ENCODE measurements around the gene RPSA.
"Not testable (repeated sequence)": the region's sequence is repeated elsewhere in the genome, so short reads cannot be mapped to it uniquely, and the experiment has no call there.

The RPSA gene

DNA sequence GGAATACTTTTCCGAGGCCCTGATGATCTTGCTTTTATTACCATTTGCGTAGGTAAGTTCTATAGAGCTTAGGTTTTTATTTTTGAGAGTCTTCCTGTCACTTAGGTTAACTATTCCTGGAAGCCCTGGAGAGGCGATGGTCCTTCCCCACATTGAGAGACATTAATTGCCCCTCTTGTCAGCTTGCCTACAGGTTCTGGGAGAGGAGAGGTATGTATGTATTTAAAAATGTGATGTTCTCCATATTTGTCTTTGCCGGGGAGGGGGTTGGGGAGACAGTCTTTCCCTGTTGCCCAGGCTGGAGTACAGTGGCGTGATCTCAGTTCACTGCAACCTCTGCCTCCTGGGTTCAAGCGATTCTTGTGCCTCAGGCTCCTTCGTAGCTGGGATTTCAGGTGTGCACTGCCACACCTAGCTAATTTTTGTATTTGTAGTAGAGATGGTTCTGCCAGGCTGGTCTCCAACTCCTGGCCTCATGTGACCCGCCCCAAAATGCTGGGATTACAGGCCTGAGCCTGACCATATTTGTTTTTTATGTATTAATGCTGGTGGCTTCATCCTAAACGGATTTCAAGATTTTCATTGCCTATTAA lies 6.2 kb downstream of the RPSA start:
- TF ChIP-seq, protein P1, sequence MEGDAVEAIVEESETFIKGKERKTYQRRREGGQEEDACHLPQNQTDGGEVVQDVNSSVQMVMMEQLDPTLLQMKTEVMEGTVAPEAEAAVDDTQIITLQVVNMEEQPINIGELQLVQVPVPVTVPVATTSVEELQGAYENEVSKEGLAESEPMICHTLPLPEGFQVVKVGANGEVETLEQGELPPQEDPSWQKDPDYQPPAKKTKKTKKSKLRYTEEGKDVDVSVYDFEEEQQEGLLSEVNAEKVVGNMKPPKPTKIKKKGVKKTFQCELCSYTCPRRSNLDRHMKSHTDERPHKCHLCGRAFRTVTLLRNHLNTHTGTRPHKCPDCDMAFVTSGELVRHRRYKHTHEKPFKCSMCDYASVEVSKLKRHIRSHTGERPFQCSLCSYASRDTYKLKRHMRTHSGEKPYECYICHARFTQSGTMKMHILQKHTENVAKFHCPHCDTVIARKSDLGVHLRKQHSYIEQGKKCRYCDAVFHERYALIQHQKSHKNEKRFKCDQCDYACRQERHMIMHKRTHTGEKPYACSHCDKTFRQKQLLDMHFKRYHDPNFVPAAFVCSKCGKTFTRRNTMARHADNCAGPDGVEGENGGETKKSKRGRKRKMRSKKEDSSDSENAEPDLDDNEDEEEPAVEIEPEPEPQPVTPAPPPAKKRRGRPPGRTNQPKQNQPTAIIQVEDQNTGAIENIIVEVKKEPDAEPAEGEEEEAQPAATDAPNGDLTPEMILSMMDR (IDR thresholded peaks at IDR 0.05; ENCODE audit: low read depth, low read length), result no peak
- no peak for TF ChIP-seq MYC (IDR thresholded peaks at IDR 0.05; ENCODE audit: low read depth, low read length)
- TF ChIP-seq POLR2A (IDR thresholded peaks at IDR 0.05; ENCODE audit: extremely low read depth, insufficient read length), result no peak
- TF ChIP-seq, protein P2, sequence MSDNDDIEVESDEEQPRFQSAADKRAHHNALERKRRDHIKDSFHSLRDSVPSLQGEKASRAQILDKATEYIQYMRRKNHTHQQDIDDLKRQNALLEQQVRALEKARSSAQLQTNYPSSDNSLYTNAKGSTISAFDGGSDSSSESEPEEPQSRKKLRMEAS (IDR thresholded peaks at IDR 0.05; ENCODE audit: low read depth, low read length), result no peak
- no peak overlapping the region for H3K4me3 ChIP-seq (ENCODE audit: low read depth, low read length)
- no peak for DNase-seq (ENCODE audit: low read depth)

DNA sequence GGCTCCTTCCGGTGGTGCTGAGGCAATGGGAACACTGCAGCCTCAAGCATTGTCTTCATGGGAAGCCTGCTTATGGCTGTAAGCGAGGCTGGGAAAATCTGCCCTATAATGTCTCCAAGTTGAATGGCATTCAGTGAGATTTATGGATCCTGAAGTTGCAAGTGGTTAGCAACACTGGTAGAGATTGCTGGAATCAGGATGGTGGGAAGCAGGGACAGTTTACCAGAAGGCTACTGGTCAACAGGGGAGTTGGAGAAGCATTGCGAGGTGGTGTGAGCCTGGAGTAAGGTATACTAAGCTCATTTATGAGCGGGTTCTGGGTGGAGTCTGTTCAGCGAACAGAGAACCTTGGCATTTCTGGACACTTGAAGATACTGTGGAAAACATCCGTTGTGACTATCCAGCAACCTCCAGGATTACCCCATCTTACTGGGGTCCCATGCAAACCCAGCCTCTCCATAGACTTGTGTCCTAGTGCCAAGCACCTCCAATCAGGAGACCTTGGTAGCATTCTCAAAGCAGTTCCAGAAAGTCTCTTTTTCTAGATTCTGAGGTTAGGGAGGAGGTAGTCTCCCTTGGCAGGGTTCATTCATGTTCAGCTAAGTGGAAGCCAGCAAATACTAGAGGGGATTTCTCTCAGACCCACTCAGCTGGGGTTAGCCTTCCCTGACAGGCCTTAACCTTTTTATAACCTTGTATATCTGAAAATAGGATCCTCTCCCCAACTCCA lies 7.3 kb downstream of the RPSA start:
- H3K4me3 ChIP-seq (ENCODE audit: low read depth, low read length), result no peak overlapping the region
- peak; percentile 32 for DNase-seq (ENCODE audit: low read depth)
- TF ChIP-seq MYC (IDR thresholded peaks at IDR 0.05; ENCODE audit: low read depth, low read length), result no peak
- TF ChIP-seq, protein P1 (IDR thresholded peaks at IDR 0.05; ENCODE audit: low read depth, low read length), result no peak
- peak; percentile 4 for TF ChIP-seq POLR2A (IDR thresholded peaks at IDR 0.05; ENCODE audit: extremely low read depth, insufficient read length)
- TF ChIP-seq, protein P2 (IDR thresholded peaks at IDR 0.05; ENCODE audit: low read depth, low read length), result no peak

DNA sequence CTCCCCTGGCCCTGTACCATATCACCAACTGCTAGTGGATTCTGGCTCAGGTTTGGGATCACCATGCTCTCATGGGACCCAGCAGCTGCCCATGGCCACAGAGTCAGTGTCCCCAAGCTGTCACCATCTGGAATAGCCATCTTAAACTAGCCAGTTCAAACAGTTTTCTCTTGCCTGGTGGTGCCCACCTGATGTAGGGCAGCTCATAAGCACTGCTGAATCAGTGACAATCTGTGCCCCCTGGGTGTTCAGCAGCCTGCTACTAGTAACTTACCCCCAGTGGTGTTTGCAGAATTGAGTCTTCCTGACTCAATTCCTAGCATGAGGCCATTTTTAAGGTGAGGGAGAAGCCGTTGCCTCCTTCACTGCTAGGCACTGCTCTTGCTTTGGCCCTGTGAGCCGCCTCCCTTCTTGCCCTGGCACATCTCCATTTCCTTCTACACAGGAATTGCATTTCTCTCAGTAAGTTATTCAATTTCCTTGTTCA lies 7.9 kb downstream of the RPSA start:
- peak; percentile 40 for DNase-seq (ENCODE audit: low read depth)
- TF ChIP-seq POLR2A (IDR thresholded peaks at IDR 0.05; ENCODE audit: extremely low read depth, insufficient read length) (peak; percentile 11), MYC (IDR thresholded peaks at IDR 0.05; ENCODE audit: low read depth, low read length) (no peak)
- H3K4me3 ChIP-seq (ENCODE audit: low read depth, low read length), result no peak overlapping the region

DNA sequence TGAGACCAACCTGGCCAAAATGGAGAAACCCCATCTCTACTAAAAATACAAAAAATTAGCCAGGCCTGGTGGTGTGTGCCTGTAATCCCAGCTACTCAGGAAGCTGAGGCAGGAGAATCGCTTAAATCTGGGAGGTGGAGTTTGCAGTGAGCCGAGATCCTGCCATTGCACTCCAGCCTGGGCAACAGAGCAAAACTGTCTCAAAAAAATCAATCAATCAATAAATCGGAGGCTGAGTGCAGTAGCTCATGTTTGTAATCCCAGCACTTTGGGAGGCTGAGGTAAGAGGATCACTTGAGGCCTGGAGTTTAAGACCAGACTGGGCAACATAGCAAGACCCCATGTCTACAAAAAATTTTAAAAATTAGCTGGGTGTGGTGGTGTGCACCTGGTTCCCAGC lies 8.8 kb downstream of the RPSA start:
- not testable (repeated sequence) for DNase-seq (ENCODE audit: low read depth); H3K4me3 ChIP-seq (ENCODE audit: low read depth, low read length)

DNA sequence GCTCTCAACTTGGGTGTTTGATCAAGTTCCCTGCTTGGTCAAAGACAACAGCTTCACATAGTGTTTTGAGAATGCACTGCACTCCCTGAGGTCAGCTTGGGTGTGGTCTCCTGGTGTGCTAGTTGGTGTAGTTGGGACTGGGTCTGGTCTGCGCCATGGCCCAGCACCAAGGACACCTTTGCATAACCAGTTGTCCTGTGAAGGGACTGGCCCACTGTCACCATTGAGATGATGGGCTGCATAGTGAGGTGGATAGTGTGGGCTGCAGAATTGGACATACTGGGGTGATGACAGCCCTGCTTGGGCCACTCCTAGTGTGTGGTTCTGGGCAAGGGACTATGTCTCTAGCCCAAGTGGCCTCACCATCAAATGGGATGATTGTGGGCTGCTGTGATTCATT lies 9.5 kb downstream of the RPSA start:
- H3K4me3 ChIP-seq (ENCODE audit: low read depth, low read length), result no peak overlapping the region
- no peak for TF ChIP-seq MYC (IDR thresholded peaks at IDR 0.05; ENCODE audit: low read depth, low read length)
- TF ChIP-seq, protein P2 (IDR thresholded peaks at IDR 0.05; ENCODE audit: low read depth, low read length), result no peak
- TF ChIP-seq POLR2A (IDR thresholded peaks at IDR 0.05; ENCODE audit: extremely low read depth, insufficient read length), result no peak
- TF ChIP-seq, protein P1 (IDR thresholded peaks at IDR 0.05; ENCODE audit: low read depth, low read length), result no peak
- DNase-seq (ENCODE audit: low read depth), result peak; percentile 26

DNA sequence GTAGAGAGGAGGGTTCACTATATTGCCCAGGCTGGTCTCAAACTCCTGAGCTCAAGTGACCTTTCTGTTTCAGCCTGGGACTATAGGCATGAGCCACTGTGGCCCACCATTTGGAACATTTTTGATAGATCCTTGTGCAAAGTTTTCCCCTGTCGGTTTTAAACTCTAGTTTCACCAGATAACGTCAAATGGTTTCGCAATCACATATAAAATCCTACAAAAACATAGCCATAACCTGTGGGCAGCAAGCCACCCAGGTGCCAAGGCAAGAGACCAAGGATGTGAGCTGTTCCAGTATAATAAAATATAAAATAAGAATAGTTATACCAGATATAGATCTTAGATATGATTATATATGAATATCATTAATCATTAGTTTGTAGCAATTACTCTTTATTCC lies 10.5 kb downstream of the RPSA start:
- not testable (repeated sequence) for H3K4me3 ChIP-seq (ENCODE audit: low read depth, low read length); DNase-seq (ENCODE audit: low read depth)

DNA sequence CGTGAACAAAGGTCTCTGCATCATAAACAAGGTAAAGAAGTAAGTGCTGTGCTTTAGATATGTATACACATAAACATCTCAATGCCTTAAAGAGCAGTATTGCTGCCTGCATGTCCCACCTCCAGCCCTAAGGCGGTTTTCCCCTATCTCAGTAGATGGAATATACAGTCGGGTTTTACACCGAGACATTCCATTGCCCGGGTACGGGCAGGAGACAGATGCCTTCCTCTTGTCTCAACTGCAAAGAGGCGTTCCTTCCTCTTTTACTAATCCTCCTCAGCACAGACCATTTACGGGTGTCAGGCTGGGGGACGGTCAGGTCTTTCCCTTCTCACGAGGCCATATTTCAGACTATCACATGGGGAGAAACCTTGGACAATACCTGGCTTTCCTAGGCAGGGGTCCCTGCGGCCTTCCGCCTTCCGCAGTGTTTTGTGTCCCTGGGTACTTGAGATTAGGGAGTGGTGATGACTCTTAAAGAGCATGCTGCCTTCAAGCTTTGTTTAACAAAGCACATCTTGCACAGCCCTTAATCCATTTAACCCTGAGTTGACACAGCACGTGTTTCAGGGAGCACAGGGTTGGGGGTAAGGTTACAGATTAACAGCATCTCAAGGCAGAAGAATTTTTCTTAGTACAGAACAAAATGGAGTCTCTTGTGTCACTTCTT lies 12.2 kb downstream of the RPSA start:
- not testable (repeated sequence) for DNase-seq (ENCODE audit: low read depth)

DNA sequence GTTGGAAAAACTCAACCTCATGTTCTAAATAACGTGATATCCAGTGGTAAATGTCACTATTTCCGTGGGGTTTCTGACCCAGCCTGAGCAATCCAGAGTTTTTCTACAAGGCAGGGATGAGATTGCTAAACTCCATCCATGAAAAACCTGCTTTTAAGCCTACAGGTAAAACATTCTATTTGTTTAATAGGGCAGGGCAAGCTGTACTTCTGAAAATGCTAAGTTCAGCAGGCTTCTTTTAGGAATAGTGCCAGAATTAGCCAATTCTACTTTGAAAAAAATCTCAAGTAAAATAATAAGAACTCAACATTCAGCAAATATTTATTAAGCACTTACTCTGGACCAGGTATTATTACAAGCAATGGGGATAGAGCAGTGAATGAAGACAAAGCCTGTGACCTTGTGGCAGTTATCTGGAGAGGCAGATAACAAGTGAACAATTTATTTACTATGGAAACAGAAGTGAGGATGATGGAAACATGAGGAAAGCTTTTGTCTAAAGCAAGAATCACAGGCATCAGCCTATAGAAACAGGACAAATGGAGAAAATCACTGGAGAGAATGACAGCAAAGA lies 13.3 kb downstream of the RPSA start:
- TF ChIP-seq, protein P2 (IDR thresholded peaks at IDR 0.05; ENCODE audit: low read depth, low read length), result no peak
- TF ChIP-seq POLR2A (IDR thresholded peaks at IDR 0.05; ENCODE audit: extremely low read depth, insufficient read length) (no peak), MYC (IDR thresholded peaks at IDR 0.05; ENCODE audit: low read depth, low read length) (no peak)
- TF ChIP-seq, protein P1 (IDR thresholded peaks at IDR 0.05; ENCODE audit: low read depth, low read length), result no peak
- no peak overlapping the region for H3K4me3 ChIP-seq (ENCODE audit: low read depth, low read length)
- DNase-seq (ENCODE audit: low read depth), result no peak

More for the DNA sequence above, 12.2 kb downstream of the RPSA start:
- not testable (repeated sequence) for H3K4me3 ChIP-seq (ENCODE audit: low read depth, low read length)

All from NB4 (cell line).